HUES6 (cell line): ENCODE data around the gene LRRC74B.

ENCODE experiments used
- H3K27ac ChIP-seq: 2 replicates; pipeline ENCODE4 v1.7.0; 2013; ENCODE audit warnings: low read depth, mild to moderate bottlenecking, low read length, inconsistent platforms
- H3K27me3 ChIP-seq: 2 replicates; pipeline ENCODE4 v1.6.1; 2013; ENCODE audit warnings: low read length; ENCODE audit not compliant: control insufficient read depth, insufficient read depth
- H3K36me3 ChIP-seq: 2 replicates; pipeline ENCODE4 v1.6.1; 2013; ENCODE audit warnings: low read length; ENCODE audit not compliant: control insufficient read depth, insufficient read depth
- H3K4me1 ChIP-seq: 2 replicates; pipeline ENCODE4 v1.6.1; 2013; ENCODE audit warnings: low read length; ENCODE audit not compliant: control insufficient read depth, insufficient read depth
- H3K4me3 ChIP-seq: 2 replicates; pipeline ENCODE4 v1.5.1; 2013; ENCODE audit warnings: low read depth, low read length
- H3K9ac ChIP-seq: one replicate; pipeline ENCODE4 v1.6.1; 2013; ENCODE audit warnings: mild to moderate bottlenecking, low read length
- H3K9me3 ChIP-seq: 2 replicates; pipeline ENCODE4 v1.6.1; 2013; ENCODE audit warnings: low read depth, low read length; ENCODE audit not compliant: control insufficient read depth, insufficient read depth

LRRC74B gene

GRCh38 chr22:21101877-21102638 lies 56.3 kb downstream of the LRRC74B start:
- no peaks in the 10 kb centered on the region for H3K36me3 ChIP-seq
- H3K4me1 ChIP-seq = peaks cover 12% of the 10 kb centered on the region
- H3K9ac ChIP-seq = no peak overlapping the region

GRCh38 chr22:21102659-21103267 lies 57.0 kb downstream of the LRRC74B start:
- Histone ChIP-seq H3K4me1 (peaks cover 12% of the 10 kb centered on the region), H3K9me3 (no peaks in the 10 kb centered on the region), H3K27ac (no peak overlapping the region), H3K36me3 (no peaks in the 10 kb centered on the region), H3K9ac (no peak overlapping the region), H3K4me3 (0 out of 2 replicates have a peak overlapping the region, but pooled peaks have one; percentile 9), H3K27me3 (peaks cover 21% of the 10 kb centered on the region; the same call in 1 of the 2 replicates)

More at GRCh38 chr22:21101877-21102638, 56.3 kb downstream of the LRRC74B start:
- H3K27ac ChIP-seq = no peak overlapping the region
- no peak overlapping the region for H3K4me3 ChIP-seq
- no peaks in the 10 kb centered on the region for H3K9me3 ChIP-seq
- H3K27me3 ChIP-seq = peaks cover 21% of the 10 kb centered on the region; the same call in 1 of the 2 replicates

- Histone ChIP-seq H3K4me1 (peaks cover 12% of the 10 kb centered on the region), H3K27ac (no peak overlapping the region), H3K4me3 (no peak overlapping the region), H3K27me3 (peaks cover 21% of the 10 kb centered on the region; the same call in 1 of the 2 replicates), H3K36me3 (no peaks in the 10 kb centered on the region), H3K9ac (no peak overlapping the region), H3K9me3 (no peaks in the 10 kb centered on the region)
These were observed 57.9 kb downstream of the LRRC74B start for GRCh38 chr22:21103633-21104032.

- Histone ChIP-seq H3K4me1 (peaks cover 12% of the 10 kb centered on the region), H3K27me3 (peaks cover 21% of the 10 kb centered on the region; the same call in 1 of the 2 replicates), H3K27ac (no peak overlapping the region), H3K36me3 (no peaks in the 10 kb centered on the region), H3K9ac (no peak overlapping the region), H3K9me3 (no peaks in the 10 kb centered on the region), H3K4me3 (no peak overlapping the region)
These were observed 58.5 kb downstream of the LRRC74B start for GRCh38 chr22:21104126-21104691.

GRCh38 chr22:21105294-21105693 lies 59.5 kb downstream of the LRRC74B start:
- no peak overlapping the region for H3K9ac ChIP-seq
- no peak overlapping the region for H3K4me3 ChIP-seq
- no peak overlapping the region for H3K27ac ChIP-seq
- no peaks in the 10 kb centered on the region for H3K36me3 ChIP-seq
- peaks cover 12% of the 10 kb centered on the region for H3K4me1 ChIP-seq
- no peaks in the 10 kb centered on the region for H3K9me3 ChIP-seq
- peaks cover 14% of the 10 kb centered on the region; the same call in 1 of the 2 replicates for H3K27me3 ChIP-seq

GRCh38 chr22:21106000-21106399 lies 60.3 kb downstream of the LRRC74B start:
- peaks cover 9% of the 10 kb centered on the region for H3K4me1 ChIP-seq
- H3K36me3 ChIP-seq = no peaks in the 10 kb centered on the region
- no peak overlapping the region for H3K27ac ChIP-seq
- no peak overlapping the region for H3K4me3 ChIP-seq
- no peaks in the 10 kb centered on the region for H3K9me3 ChIP-seq
- H3K27me3 ChIP-seq = peaks cover 10% of the 10 kb centered on the region; the same call in 1 of the 2 replicates
- H3K9ac ChIP-seq = no peak overlapping the region

GRCh38 chr22:21108379-21109115 lies 62.8 kb downstream of the LRRC74B start:
- H3K27me3 ChIP-seq = no peaks in the 10 kb centered on the region
- no peaks in the 10 kb centered on the region for H3K36me3 ChIP-seq
- peaks cover 4% of the 10 kb centered on the region for H3K4me1 ChIP-seq
- H3K9ac ChIP-seq = no peak overlapping the region
- H3K9me3 ChIP-seq = no peaks in the 10 kb centered on the region
- H3K4me3 ChIP-seq = no peak overlapping the region
- H3K27ac ChIP-seq = no peak overlapping the region
